SK-N-SH (cell line): ENCODE measurements around the gene MBTPS1. TPM values are rescaled to one million over a fixed set of nuclear protein-coding genes. Genes with fewer than 3 reads are reported as not detected.

Source experiments
- CTCF ChIA-PET: fragments of 300-600, 350-600 bp; formaldehyde crosslinking; extraction: SDS; loops from one replicate; lab custom pipeline; 2021; lab: Yijun Ruan, JAX
- POLR2A ChIA-PET: fragments of 350-600 bp; sonication (Branson Sonifier 250); formaldehyde crosslinking; extraction: SDS; loops from one replicate; lab custom pipeline; 2020; ENCODE audit warnings: antibody characterized with exemption, inconsistent platforms; lab: Yijun Ruan, JAX
- DNase-seq: peaks from one replicate; pipeline ENCODE4 v3.0.0; 2012
- H2AFZ ChIP-seq: fragments of 200-600 bp; sonication (generic); 2 replicates; pipeline ENCODE4 v1.8.1; 2016; ENCODE audit warnings: antibody characterized with exemption, mild to moderate bottlenecking, low read depth
- H3F3A ChIP-seq: fragments of 200-600 bp; sonication (generic); replicated peaks from 2 replicates; pipeline ENCODE3; 2016; ENCODE audit warnings: antibody characterized with exemption, mild to moderate bottlenecking; ENCODE audit not compliant: insufficient read depth
- H3K27ac ChIP-seq, 2 experiments: fragments of 200-500 bp in 1 of 2; fragments of 200-600 bp in 1 of 2; sonication (Bioruptor generic) in 1 of 2; sonication (generic), shearing (Covaris generic) in 1 of 2; 2 replicates each; pipeline versions ENCODE4 v1.5.1 to v1.6.1; 2014 to 2016; ENCODE audit warnings: low read depth in 2 of 2, inconsistent platforms in 1 of 2, low read length in 1 of 2, mild to moderate bottlenecking in 1 of 2, mixed read lengths in 1 of 2
- H3K27me3 ChIP-seq: fragments of 200-600 bp; sonication (generic), shearing (Covaris generic); 2 replicates; pipeline ENCODE4 v1.6.1; 2016; ENCODE audit warnings: mixed run types; ENCODE audit not compliant: insufficient read depth
- H3K36me3 ChIP-seq, 2 experiments: fragments of 200-500 bp in 1 of 2; fragments of 200-600 bp in 1 of 2; sonication (Bioruptor generic) in 1 of 2; sonication (generic) in 1 of 2; replicated peaks in 1 of 2; 2 replicates each; pipeline versions ENCODE3 to v1.5.1; 2014 to 2016; ENCODE audit warnings: low read length in 1 of 2, mild to moderate bottlenecking in 1 of 2; ENCODE audit not compliant: insufficient read depth in 2 of 2, control insufficient read depth in 1 of 2
- H3K4me1 ChIP-seq, 2 experiments: fragments of 200-500 bp in 1 of 2; fragments of 200-600 bp in 1 of 2; sonication (Bioruptor generic) in 1 of 2; sonication (generic), shearing (Covaris generic) in 1 of 2; 2 replicates each; pipeline versions ENCODE4 v1.5.1 to v1.6.1; 2014 to 2016; ENCODE audit warnings: low read depth in 1 of 2, low read length in 1 of 2, mixed run types in 1 of 2; ENCODE audit not compliant: insufficient read depth in 2 of 2, control insufficient read depth in 1 of 2
- H3K4me2 ChIP-seq: fragments of 200-600 bp; sonication (generic), shearing (Covaris generic); 2 replicates; pipeline ENCODE4 v1.6.1; 2017; ENCODE audit warnings: mixed run types
- H3K4me3 ChIP-seq, 2 experiments: fragments of 200-500 bp in 1 of 2; fragments of 200-600 bp in 1 of 2; sonication (Bioruptor generic) in 1 of 2; sonication (generic), shearing (Covaris generic) in 1 of 2; 2 replicates each; pipeline versions ENCODE4 v1.5.1 to v1.8.1; 2014 to 2016; ENCODE audit warnings: low read depth in 2 of 2, inconsistent platforms in 1 of 2, low read length in 1 of 2, mild to moderate bottlenecking in 1 of 2, mixed read lengths in 1 of 2, moderate library complexity in 1 of 2
- H3K79me2 ChIP-seq: fragments of 200-600 bp; sonication (generic); 2 replicates; pipeline ENCODE4 v1.8.1; 2017; ENCODE audit warnings: mild to moderate bottlenecking; ENCODE audit not compliant: insufficient read depth
- H3K9ac ChIP-seq: fragments of 200-600 bp; sonication (generic); 2 replicates; pipeline ENCODE4 v1.6.1; 2017; ENCODE audit warnings: mixed run types
- H3K9me2 ChIP-seq: fragments of 200-600 bp; sonication (generic); 2 replicates; pipeline ENCODE4 v1.6.1; 2017; ENCODE audit warnings: mixed run types
- H3K9me3 ChIP-seq: fragments of 200-600 bp; sonication (generic); 2 replicates; pipeline ENCODE4 v1.6.1; 2017; ENCODE audit warnings: mixed run types, mild to moderate bottlenecking, moderate library complexity
- H4K20me1 ChIP-seq: fragments of 200-600 bp; sonication (generic); 2 replicates; pipeline ENCODE4 v1.6.1; 2017; ENCODE audit warnings: mild to moderate bottlenecking, mixed run types; ENCODE audit not compliant: insufficient read depth
- EP300 ChIP-seq, 2 experiments: IDR thresholded peaks; 2 replicates each; pipeline versions ENCODE4 v1.4.0 to v1.6.1; 2012; ENCODE audit warnings: borderline replicate concordance in 1 of 2, low read depth in 1 of 2, low read length in 1 of 2
- EZH2phosphoT487 ChIP-seq: fragments of 200-600 bp; sonication (generic); IDR thresholded peaks from 2 replicates; pipeline ENCODE4 v1.6.1; 2017; ENCODE audit warnings: low read depth, mixed run types, mild to moderate bottlenecking, antibody characterized with exemption, moderate library complexity, borderline replicate concordance
- FOXJ3 ChIP-seq: sonication (generic); formaldehyde crosslinking; IDR thresholded peaks from 2 replicates; pipeline ENCODE4 v1.5.1; 2020; ENCODE audit warnings: mild to moderate bottlenecking, missing genetic modification reagents
- FOXM1 ChIP-seq: IDR thresholded peaks from 2 replicates; pipeline ENCODE4 v1.4.0; 2012; ENCODE audit warnings: low read depth, mild to moderate bottlenecking
- GATA2 ChIP-seq: sonication (generic); formaldehyde crosslinking; IDR thresholded peaks from 2 replicates; pipeline ENCODE4 v1.5.0; 2020; ENCODE audit warnings: mild to moderate bottlenecking, missing genetic modification reagents
- IRF3 ChIP-seq: fragments of 150-350 bp; IDR thresholded peaks from 2 replicates; pipeline ENCODE4 v1.6.1; 2016; ENCODE audit warnings: mild to moderate bottlenecking, low read depth, low read length
- JUND ChIP-seq: IDR thresholded peaks from 2 replicates; pipeline ENCODE4 v1.4.0; 2012
- MEF2A ChIP-seq: IDR thresholded peaks from 2 replicates; pipeline ENCODE4 v1.4.0; 2012; ENCODE audit warnings: low read depth, borderline replicate concordance
- MXI1 ChIP-seq: IDR thresholded peaks from 2 replicates; pipeline ENCODE4 v1.6.1; 2012; ENCODE audit warnings: mild to moderate bottlenecking, low read depth, low read length, improper control_type of control experiment
- NFIC ChIP-seq: IDR thresholded peaks from 2 replicates; pipeline ENCODE4 v1.4.0; 2012; ENCODE audit warnings: borderline replicate concordance
- NRF1 ChIP-seq: IDR thresholded peaks from 2 replicates; pipeline ENCODE4 v1.6.1; 2012; ENCODE audit warnings: low read depth, mild to moderate bottlenecking, low read length
- POLR2AphosphoS5 ChIP-seq: IDR thresholded peaks from 2 replicates; pipeline ENCODE4 v1.6.1; 2012; ENCODE audit warnings: low read depth, low read length
- RFX5 ChIP-seq: IDR thresholded peaks from 2 replicates; pipeline ENCODE4 v1.6.1; 2012; ENCODE audit warnings: mild to moderate bottlenecking, improper control_type of control experiment, low read length
- RXRA ChIP-seq: IDR thresholded peaks from 2 replicates; pipeline ENCODE4 v1.4.0; 2012; ENCODE audit warnings: low read depth, mild to moderate bottlenecking, borderline replicate concordance
- SIN3A ChIP-seq: IDR thresholded peaks from 2 replicates; pipeline ENCODE4 v1.6.1; 2012; ENCODE audit warnings: low read depth, mild to moderate bottlenecking, low read length, moderate library complexity, borderline replicate concordance
- SMC3 ChIP-seq: IDR thresholded peaks from 2 replicates; pipeline ENCODE4 v1.6.1; 2012; ENCODE audit warnings: low read depth, low read length, improper control_type of control experiment
- TAF1 ChIP-seq: IDR thresholded peaks from 2 replicates; pipeline ENCODE4 v1.6.1; 2012; ENCODE audit warnings: low read depth, mild to moderate bottlenecking, low read length, moderate library complexity, borderline replicate concordance
- TCF12 ChIP-seq: IDR thresholded peaks from 2 replicates; pipeline ENCODE4 v1.4.0; 2012
- USF1 ChIP-seq: IDR thresholded peaks from 2 replicates; pipeline ENCODE4 v1.4.0; 2012; ENCODE audit warnings: low read depth, borderline replicate concordance
- YY1 ChIP-seq: IDR thresholded peaks from 2 replicates; pipeline ENCODE4 v1.4.0; 2012; ENCODE audit warnings: low read depth, mild to moderate bottlenecking
- WGBS: methylation state at CpG from one replicate; pipeline ENCODE4 v1.1.6; 2017; ENCODE audit warnings: low lambda C conversion rate; 5-methylcytosine and 5-hydroxymethylcytosine counted together
- polyA plus RNA-seq, 3 experiments: library from polyadenylated mRNA; depleted of rRNA; stranded (reverse); fragments of >200 nt; gene quantifications; 2 replicates each; pipeline ENCODE4 v1.2.3, GENCODE V29; 2012

MBTPS1 gene
- polyA plus RNA-seq, 1 of the 3 experiments (the other 2 are of a cell fraction) = 84.9 TPM

- Histone ChIP-seq H3K9me3 (no peaks in the 10 kb centered on the region), H3K27ac (no peak overlapping the region), H4K20me1 (no peaks in the 10 kb centered on the region), H3K27me3 (no peaks in the 10 kb centered on the region; the same call in 1 of the 2 replicates), H2AFZ (no peak overlapping the region), H3K4me3 (no peak overlapping the region), H3K4me2 (no peak overlapping the region), H3K36me3 (no peaks in the 10 kb centered on the region), H3K9ac (no peak overlapping the region), H3F3A (no peaks in the 10 kb centered on the region), H3K79me2 (no peaks in the 10 kb centered on the region), H3K9me2 (no peaks in the 10 kb centered on the region), H3K4me1 (peaks cover 0 to 5% of the 10 kb centered on the region in 2 experiments; a peak in 1 of 4 replicates)
- POLR2A ChIA-PET = no interaction called here
- DNase-seq = no peak
- CTCF ChIA-PET = interaction anchor here (1.1 to 6.3 kb wide), 4 partner anchors 20 to 136 kb away, joined by 3 to 25 read pairs (median 6); no protein-coding TSS in a partner anchor
- WGBS = 87% methylated on average over 11 of the region's 12 CpGs
- TF ChIP-seq TAF1 (no peak), EP300 (IDR thresholded peaks at IDR 0.05; ENCODE audit: borderline replicate concordance in 1 of 2, low read depth in 1 of 2, low read length in 1 of 2) (no peak), TCF12 (no peak), MXI1 (no peak), JUND (no peak), POLR2AphosphoS5 (no peak), GATA2 (no peak), FOXJ3 (CRISPR knock-in tag) (no peak), RFX5 (no peak), IRF3 (no peak), RXRA (no peak), NRF1 (no peak), EZH2phosphoT487 (no peak), SIN3A (no peak), NFIC (no peak), SMC3 (no peak)
- TF ChIP-seq, all 33 proteins: peak for 0
Measured at GRCh38 chr16:84039696-84040095, 77.0 kb downstream of the MBTPS1 start.

- H3K27ac ChIP-seq = no peak overlapping the region
- no peak overlapping the region for H2AFZ ChIP-seq
- WGBS = 80% methylated on average over 12 of the region's 12 CpGs
- H3K9me3 ChIP-seq = no peaks in the 10 kb centered on the region
- no peaks in the 10 kb centered on the region for H3K79me2 ChIP-seq
- no peaks in the 10 kb centered on the region for H4K20me1 ChIP-seq
- no peaks in the 10 kb centered on the region; the same call in 1 of the 2 replicates for H3K27me3 ChIP-seq
- no peak overlapping the region for H3K4me2 ChIP-seq
- no peak for DNase-seq
- TF ChIP-seq GATA2 = no peak
- TF ChIP-seq FOXM1 = no peak
- TF ChIP-seq USF1 = no peak
- TF ChIP-seq MEF2A = no peak
- no peak for TF ChIP-seq YY1
- no peaks in the 10 kb centered on the region for H3K9me2 ChIP-seq
- no peak overlapping the region for H3K4me3 ChIP-seq
- H3F3A ChIP-seq = no peaks in the 10 kb centered on the region
- peaks cover 0 to 1% of the 10 kb centered on the region in 2 experiments; a peak in 1 of 4 replicates for H3K4me1 ChIP-seq
- ChIA-PET CTCF (interaction anchor here (0.8 to 6.3 kb wide), 3 partner anchors 28 to 82 kb away, joined by 3 to 25 read pairs (median 9); no protein-coding TSS in a partner anchor), POLR2A (no interaction called here)
- H3K9ac ChIP-seq = no peak overlapping the region
- H3K36me3 ChIP-seq = no peaks in the 10 kb centered on the region
Measured at GRCh38 chr16:84038469-84038868, 78.3 kb downstream of the MBTPS1 start.
